SK-N-SH (cell line): Measurements from ENCODE around the gene PER2.

Experiments used
- CTCF ChIP-seq: fragments of 200-600 bp; sonication (generic); IDR thresholded peaks from 2 replicates; pipeline ENCODE4 v1.6.1; 2017; ENCODE audit warnings: antibody characterized with exemption, mild to moderate bottlenecking, moderate library complexity
- EP300 ChIP-seq, 2 experiments: IDR thresholded peaks; 2 replicates each; pipeline versions ENCODE4 v1.4.0 to v1.6.1; 2012; ENCODE audit warnings: borderline replicate concordance in 1 of 2, low read depth in 1 of 2, low read length in 1 of 2
- GABPA ChIP-seq: IDR thresholded peaks from 2 replicates; pipeline ENCODE4 v1.4.0; 2012; ENCODE audit warnings: low read depth, mild to moderate bottlenecking
- GATA2 ChIP-seq: sonication (generic); formaldehyde crosslinking; IDR thresholded peaks from 2 replicates; pipeline ENCODE4 v1.5.0; 2020; ENCODE audit warnings: mild to moderate bottlenecking, missing genetic modification reagents
- MAX ChIP-seq: IDR thresholded peaks from 2 replicates; pipeline ENCODE4 v1.4.0; 2012; ENCODE audit warnings: low read depth
- NRF1 ChIP-seq: IDR thresholded peaks from 2 replicates; pipeline ENCODE4 v1.6.1; 2012; ENCODE audit warnings: low read depth, mild to moderate bottlenecking, low read length
- RAD21 ChIP-seq: IDR thresholded peaks from 2 replicates; pipeline ENCODE4 v1.6.1; 2012; ENCODE audit warnings: mild to moderate bottlenecking, low read length
- RFX5 ChIP-seq: IDR thresholded peaks from 2 replicates; pipeline ENCODE4 v1.6.1; 2012; ENCODE audit warnings: mild to moderate bottlenecking, improper control_type of control experiment, low read length
- RXRA ChIP-seq: IDR thresholded peaks from 2 replicates; pipeline ENCODE4 v1.4.0; 2012; ENCODE audit warnings: low read depth, mild to moderate bottlenecking, borderline replicate concordance

DNA sequence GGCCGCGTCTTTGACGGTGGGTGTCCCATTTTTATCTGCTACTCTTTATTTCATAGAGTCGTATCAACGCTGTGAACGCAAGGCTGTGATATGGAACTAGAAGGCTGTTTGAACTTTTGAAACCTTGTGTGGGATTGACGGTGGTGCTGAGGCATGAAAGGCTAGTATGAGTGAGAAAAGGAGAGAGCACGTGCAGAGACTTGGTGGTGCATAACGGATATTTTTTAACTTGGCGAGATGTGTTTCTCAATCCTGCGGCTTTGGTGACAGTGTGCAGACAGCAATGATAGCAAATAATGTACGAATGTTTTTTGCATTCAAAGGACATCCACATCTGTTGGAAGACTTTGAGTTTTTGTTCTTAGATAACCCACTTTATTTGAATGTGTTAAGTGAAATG, 54.8 kb downstream of the PER2 start:
- TF ChIP-seq CTCF (no peak), EP300 (IDR thresholded peaks at IDR 0.05; ENCODE audit: borderline replicate concordance in 1 of 2, low read depth in 1 of 2, low read length in 1 of 2) (no peak), NRF1 (no peak), RXRA (no peak), RAD21 (no peak), GATA2 (CRISPR knock-in tag) (no peak), RFX5 (no peak), MAX (no peak), GABPA (no peak)
